ENCODE data around the gene PKP4.

Gene PKP4

DNA sequence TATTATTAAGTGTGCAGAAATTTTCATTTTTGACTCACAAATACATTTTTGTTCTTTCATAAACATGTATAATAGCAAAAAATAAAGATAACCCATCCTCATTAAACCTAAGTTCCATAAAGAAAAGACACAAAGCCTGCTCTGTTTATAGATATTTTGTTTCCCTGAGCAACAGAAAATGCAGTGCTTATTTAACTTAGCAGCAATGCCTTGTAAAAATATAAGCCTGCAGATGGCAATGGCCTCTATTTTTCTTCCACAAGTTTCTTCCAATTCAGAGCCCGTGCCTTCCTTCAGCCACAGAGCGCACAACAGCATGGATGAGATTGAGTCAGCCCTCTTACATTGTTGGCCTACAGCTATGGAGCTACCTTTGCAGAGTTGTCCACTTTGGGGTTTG, 43.6 kb downstream of the PKP4 start:
- TF ChIP-seq SIN3A (IDR thresholded peaks at IDR 0.05; ENCODE audit: borderline replicate concordance, insufficient read depth, low read length) (no peak), FOXP2 (optimal IDR thresholded peaks at IDR 0.05; ENCODE audit: borderline replicate concordance, extremely low read depth, extremely low read length, insufficient read depth) (no peak), TAF1 (IDR thresholded peaks at IDR 0.05; ENCODE audit: borderline replicate concordance, insufficient read depth, low read length) (no peak), POLR2AphosphoS5 (IDR thresholded peaks at IDR 0.05; ENCODE audit: low read depth, low read length) (no peak)
- TF ChIP-seq, protein P1, sequence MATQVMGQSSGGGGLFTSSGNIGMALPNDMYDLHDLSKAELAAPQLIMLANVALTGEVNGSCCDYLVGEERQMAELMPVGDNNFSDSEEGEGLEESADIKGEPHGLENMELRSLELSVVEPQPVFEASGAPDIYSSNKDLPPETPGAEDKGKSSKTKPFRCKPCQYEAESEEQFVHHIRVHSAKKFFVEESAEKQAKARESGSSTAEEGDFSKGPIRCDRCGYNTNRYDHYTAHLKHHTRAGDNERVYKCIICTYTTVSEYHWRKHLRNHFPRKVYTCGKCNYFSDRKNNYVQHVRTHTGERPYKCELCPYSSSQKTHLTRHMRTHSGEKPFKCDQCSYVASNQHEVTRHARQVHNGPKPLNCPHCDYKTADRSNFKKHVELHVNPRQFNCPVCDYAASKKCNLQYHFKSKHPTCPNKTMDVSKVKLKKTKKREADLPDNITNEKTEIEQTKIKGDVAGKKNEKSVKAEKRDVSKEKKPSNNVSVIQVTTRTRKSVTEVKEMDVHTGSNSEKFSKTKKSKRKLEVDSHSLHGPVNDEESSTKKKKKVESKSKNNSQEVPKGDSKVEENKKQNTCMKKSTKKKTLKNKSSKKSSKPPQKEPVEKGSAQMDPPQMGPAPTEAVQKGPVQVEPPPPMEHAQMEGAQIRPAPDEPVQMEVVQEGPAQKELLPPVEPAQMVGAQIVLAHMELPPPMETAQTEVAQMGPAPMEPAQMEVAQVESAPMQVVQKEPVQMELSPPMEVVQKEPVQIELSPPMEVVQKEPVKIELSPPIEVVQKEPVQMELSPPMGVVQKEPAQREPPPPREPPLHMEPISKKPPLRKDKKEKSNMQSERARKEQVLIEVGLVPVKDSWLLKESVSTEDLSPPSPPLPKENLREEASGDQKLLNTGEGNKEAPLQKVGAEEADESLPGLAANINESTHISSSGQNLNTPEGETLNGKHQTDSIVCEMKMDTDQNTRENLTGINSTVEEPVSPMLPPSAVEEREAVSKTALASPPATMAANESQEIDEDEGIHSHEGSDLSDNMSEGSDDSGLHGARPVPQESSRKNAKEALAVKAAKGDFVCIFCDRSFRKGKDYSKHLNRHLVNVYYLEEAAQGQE (IDR thresholded peaks at IDR 0.05; ENCODE audit: insufficient read depth in 1 of 2, low read depth in 2 of 2, low read length in 2 of 2) = no peak

GRCh38 chr2:158501301-158501700, 44.5 kb downstream of the PKP4 start:
- TF ChIP-seq SIN3A (IDR thresholded peaks at IDR 0.05; ENCODE audit: borderline replicate concordance, insufficient read depth, low read length) (no peak), FOXP2 (optimal IDR thresholded peaks at IDR 0.05; ENCODE audit: borderline replicate concordance, extremely low read depth, extremely low read length, insufficient read depth) (no peak), POLR2AphosphoS5 (IDR thresholded peaks at IDR 0.05; ENCODE audit: low read depth, low read length) (no peak), TAF1 (IDR thresholded peaks at IDR 0.05; ENCODE audit: borderline replicate concordance, insufficient read depth, low read length) (no peak)
- TF ChIP-seq, protein P1 (IDR thresholded peaks at IDR 0.05; ENCODE audit: insufficient read depth in 1 of 2, low read depth in 2 of 2, low read length in 2 of 2) = no peak

DNA sequence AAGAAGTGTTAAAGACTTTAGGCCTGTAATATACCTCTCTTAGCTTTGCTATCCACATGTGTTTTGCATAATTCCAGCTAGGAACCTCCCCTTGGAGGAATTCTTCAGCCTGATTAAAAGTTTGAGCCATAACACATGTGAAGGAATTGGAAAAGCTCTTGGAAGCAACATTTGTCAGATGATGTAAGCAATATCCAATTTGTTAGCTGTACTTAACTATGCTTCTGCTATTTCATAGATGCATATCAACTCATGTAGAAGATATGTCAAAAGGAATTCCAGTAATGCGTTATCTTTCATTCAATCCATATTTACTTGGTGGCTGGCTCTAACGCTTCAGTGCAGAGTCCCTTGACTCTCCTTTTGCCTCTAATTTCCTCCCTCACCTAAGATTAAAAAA, 46.2 kb downstream of the PKP4 start:
- TF ChIP-seq POLR2AphosphoS5 (IDR thresholded peaks at IDR 0.05; ENCODE audit: low read depth, low read length) (no peak), SIN3A (IDR thresholded peaks at IDR 0.05; ENCODE audit: borderline replicate concordance, insufficient read depth, low read length) (no peak), FOXP2 (optimal IDR thresholded peaks at IDR 0.05; ENCODE audit: borderline replicate concordance, extremely low read depth, extremely low read length, insufficient read depth) (no peak), TAF1 (IDR thresholded peaks at IDR 0.05; ENCODE audit: borderline replicate concordance, insufficient read depth, low read length) (no peak)
- TF ChIP-seq, protein P1 (IDR thresholded peaks at IDR 0.05; ENCODE audit: insufficient read depth in 1 of 2, low read depth in 2 of 2, low read length in 2 of 2) = no peak

DNA sequence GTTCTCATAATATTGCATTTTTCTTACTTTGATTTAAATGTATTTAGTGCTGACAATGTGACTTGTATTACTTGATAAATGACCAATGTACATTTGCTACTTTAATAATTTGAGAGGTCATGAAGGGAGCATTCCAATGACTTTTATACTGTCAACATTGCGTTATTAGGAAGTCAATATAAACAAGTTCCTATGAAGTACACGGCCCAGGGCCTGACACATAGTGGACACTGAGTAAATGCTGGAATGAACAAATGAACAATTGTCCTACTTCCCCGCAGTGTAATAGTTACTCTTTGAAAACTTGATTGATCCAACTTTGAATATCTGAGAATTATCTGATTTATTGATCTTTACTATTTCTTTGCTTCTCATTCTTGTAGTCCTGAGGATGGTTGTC, 47.3 kb downstream of the PKP4 start:
- TF ChIP-seq SIN3A (IDR thresholded peaks at IDR 0.05; ENCODE audit: borderline replicate concordance, insufficient read depth, low read length) = no peak
- TF ChIP-seq FOXP2 (optimal IDR thresholded peaks at IDR 0.05; ENCODE audit: borderline replicate concordance, extremely low read depth, extremely low read length, insufficient read depth) = no peak
- no peak for TF ChIP-seq POLR2AphosphoS5 (IDR thresholded peaks at IDR 0.05; ENCODE audit: low read depth, low read length)
- no peak for TF ChIP-seq TAF1 (IDR thresholded peaks at IDR 0.05; ENCODE audit: borderline replicate concordance, insufficient read depth, low read length)
- TF ChIP-seq, protein P1 (IDR thresholded peaks at IDR 0.05; ENCODE audit: insufficient read depth in 1 of 2, low read depth in 2 of 2, low read length in 2 of 2) = no peak

DNA sequence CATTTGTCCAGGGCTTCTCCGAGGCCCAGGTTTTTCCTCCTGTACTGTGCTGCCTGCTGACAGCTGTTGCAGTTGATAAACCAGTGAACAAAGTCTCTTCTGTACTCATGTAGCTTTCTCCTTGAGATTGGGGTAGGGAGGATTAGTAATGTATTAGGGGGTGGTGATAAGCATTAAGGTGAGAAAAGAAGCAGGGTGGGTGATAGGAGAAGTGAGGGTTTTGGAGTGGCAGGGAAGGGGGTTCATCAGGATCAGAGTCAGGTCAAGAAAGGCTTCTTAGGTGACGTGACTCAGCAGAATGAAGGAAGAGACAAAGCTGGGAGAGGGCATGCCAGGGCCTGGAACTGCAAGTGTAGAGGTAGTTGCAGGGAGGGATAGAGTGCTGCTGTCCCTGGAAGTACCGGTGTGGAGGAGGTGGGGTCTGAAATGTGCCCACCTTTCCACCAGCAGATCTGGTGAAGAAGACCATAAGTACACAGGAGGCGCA, 48.7 kb downstream of the PKP4 start:
- TF ChIP-seq POLR2AphosphoS5 (IDR thresholded peaks at IDR 0.05; ENCODE audit: low read depth, low read length) (no peak), SIN3A (IDR thresholded peaks at IDR 0.05; ENCODE audit: borderline replicate concordance, insufficient read depth, low read length) (no peak), TAF1 (IDR thresholded peaks at IDR 0.05; ENCODE audit: borderline replicate concordance, insufficient read depth, low read length) (no peak), FOXP2 (optimal IDR thresholded peaks at IDR 0.05; ENCODE audit: borderline replicate concordance, extremely low read depth, extremely low read length, insufficient read depth) (no peak)
- TF ChIP-seq, protein P1 (IDR thresholded peaks at IDR 0.05; ENCODE audit: insufficient read depth in 1 of 2, low read depth in 2 of 2, low read length in 2 of 2) = no peak
